Mucosa of rectum (tissue), 2 donors: ENCODE data around the gene IGDCC3.

Experiments used
- H3K27ac ChIP-seq, 2 donors: one replicate each; pipeline ENCODE4 v1.7.0; 2013; ENCODE audit warnings: inconsistent platforms in 2 of 2, low read depth in 2 of 2, low read length in 2 of 2
- H3K27me3 ChIP-seq, 2 donors: one replicate each; pipeline ENCODE4 v1.7.0; 2013; ENCODE audit warnings: low read length in 2 of 2; ENCODE audit not compliant: control insufficient read depth in 2 of 2, insufficient read depth in 2 of 2
- H3K36me3 ChIP-seq, 2 donors: one replicate each; pipeline ENCODE4 v1.7.0; 2013; ENCODE audit warnings: low read length in 2 of 2; ENCODE audit not compliant: control insufficient read depth in 2 of 2, insufficient read depth in 2 of 2
- H3K4me1 ChIP-seq, 2 donors: one replicate each; pipeline ENCODE4 v1.7.0; 2013; ENCODE audit warnings: low read length in 2 of 2, mild to moderate bottlenecking in 1 of 2; ENCODE audit not compliant: control insufficient read depth in 2 of 2, insufficient read depth in 2 of 2
- H3K4me3 ChIP-seq, 2 donors: one replicate each; pipeline ENCODE4 v1.7.0; 2013; ENCODE audit warnings: low read length in 2 of 2
- H3K9ac ChIP-seq, 2 donors: one replicate each; pipeline ENCODE4 v1.7.0; 2013; ENCODE audit warnings: low read length in 2 of 2, low read depth in 1 of 2, mild to moderate bottlenecking in 1 of 2
- H3K9me3 ChIP-seq, 2 donors: one replicate each; pipeline ENCODE4 v1.7.0; 2013; ENCODE audit warnings: low read length in 2 of 2; ENCODE audit not compliant: control insufficient read depth in 2 of 2
- donor health status: healthy.
- donor health status: Normal muscosa, but diverticular disease.

IGDCC3 gene

GRCh38 chr15:65311760-65312159 lies 66.0 kb downstream of the IGDCC3 start:
- Histone ChIP-seq H3K27me3 (peaks cover 0 to 3% of the 10 kb centered on the region in 2 donors), H3K9ac (no peak overlapping the region), H3K36me3 (no peaks in the 10 kb centered on the region), H3K9me3 (no peaks in the 10 kb centered on the region), H3K27ac (no peak overlapping the region), H3K4me3 (no peak overlapping the region), H3K4me1 (no peaks in the 10 kb centered on the region)

GRCh38 chr15:65310431-65311137 lies 67.2 kb downstream of the IGDCC3 start:
- Histone ChIP-seq H3K36me3 (no peaks in the 10 kb centered on the region), H3K27me3 (peaks cover 0 to 2% of the 10 kb centered on the region in 2 donors), H3K27ac (no peak overlapping the region)

GRCh38 chr15:65309882-65310418 lies 67.9 kb downstream of the IGDCC3 start:
- Histone ChIP-seq H3K4me3 (no peak overlapping the region), H3K27me3 (no peaks in the 10 kb centered on the region), H3K9me3 (no peaks in the 10 kb centered on the region), H3K9ac (no peak overlapping the region), H3K36me3 (no peaks in the 10 kb centered on the region), H3K27ac (no peak overlapping the region), H3K4me1 (peaks cover 4% of the 10 kb centered on the region in 2 donors)

More at GRCh38 chr15:65310431-65311137, 67.2 kb downstream of the IGDCC3 start:
- no peak overlapping the region for H3K9ac ChIP-seq
- H3K9me3 ChIP-seq = no peaks in the 10 kb centered on the region
- no peak overlapping the region for H3K4me3 ChIP-seq
- no peaks in the 10 kb centered on the region for H3K4me1 ChIP-seq

- peaks cover 9 to 10% of the 10 kb centered on the region in 2 donors for H3K4me1 ChIP-seq
- no peaks in the 10 kb centered on the region for H3K9me3 ChIP-seq
- no peaks in the 10 kb centered on the region for H3K27me3 ChIP-seq
- no peaks in the 10 kb centered on the region for H3K36me3 ChIP-seq
- H3K27ac ChIP-seq = no peak overlapping the region
- H3K4me3 ChIP-seq = no peak overlapping the region
- no peak overlapping the region for H3K9ac ChIP-seq
These were observed 69.8 kb downstream of the IGDCC3 start for GRCh38 chr15:65307978-65308377.

- H3K4me1 ChIP-seq = peaks cover 9 to 10% of the 10 kb centered on the region in 2 donors
- no peak overlapping the region for H3K27ac ChIP-seq
- no peaks in the 10 kb centered on the region for H3K36me3 ChIP-seq
- no peak overlapping the region for H3K4me3 ChIP-seq
- H3K9ac ChIP-seq = no peak overlapping the region
- H3K9me3 ChIP-seq = no peaks in the 10 kb centered on the region
- H3K27me3 ChIP-seq = no peaks in the 10 kb centered on the region
These were observed 71.3 kb downstream of the IGDCC3 start for GRCh38 chr15:65306551-65306950.

GRCh38 chr15:65305776-65306175 lies 72.0 kb downstream of the IGDCC3 start:
- no peak overlapping the region for H3K27ac ChIP-seq
- no peaks in the 10 kb centered on the region for H3K27me3 ChIP-seq
- peaks cover 9 to 10% of the 10 kb centered on the region in 2 donors for H3K4me1 ChIP-seq
- no peaks in the 10 kb centered on the region for H3K9me3 ChIP-seq
- no peak overlapping the region for H3K4me3 ChIP-seq
- no peaks in the 10 kb centered on the region for H3K36me3 ChIP-seq
- no peak overlapping the region for H3K9ac ChIP-seq

GRCh38 chr15:65305150-65305758 lies 72.5 kb downstream of the IGDCC3 start:
- peak overlapping the region; percentile 57 to 77 for H3K9ac ChIP-seq
- no peaks in the 10 kb centered on the region for H3K36me3 ChIP-seq
- H3K27me3 ChIP-seq = no peaks in the 10 kb centered on the region
- H3K4me3 ChIP-seq = peak overlapping the region; percentile 56 to 90
- H3K27ac ChIP-seq = peak overlapping the region; percentile 79 to 81
- H3K4me1 ChIP-seq = peaks cover 9 to 10% of the 10 kb centered on the region in 2 donors
- H3K9me3 ChIP-seq = no peaks in the 10 kb centered on the region

- peak within 1 kb of the TSS; percentile 57 to 77 for H3K9ac ChIP-seq
- H3K27me3 ChIP-seq = no peaks in the 10 kb centered on the region
- H3K27ac ChIP-seq = peak within 1 kb of the TSS; percentile 79 to 81
- H3K4me3 ChIP-seq = peak within 1 kb of the TSS; percentile 73 to 90
- no peaks in the 10 kb centered on the region for H3K9me3 ChIP-seq
- H3K4me1 ChIP-seq = peaks cover 9 to 10% of the 10 kb centered on the region in 2 donors
- no peaks in the 10 kb centered on the region for H3K36me3 ChIP-seq
These were observed 73.2 kb downstream of the IGDCC3 start, which contains the start of gene RNU5B-1 for GRCh38 chr15:65304381-65305149. RNU5B-1 (plus strand) TSS chr15:65304677.

- Histone ChIP-seq H3K36me3 (no peaks in the 10 kb centered on the region), H3K4me1 (peaks cover 9 to 10% of the 10 kb centered on the region in 2 donors), H3K27me3 (no peaks in the 10 kb centered on the region), H3K27ac (peak overlapping the region; percentile 79 to 81), H3K9ac (peak overlapping the region; percentile 57 to 77), H3K9me3 (no peaks in the 10 kb centered on the region), H3K4me3 (peak overlapping the region; percentile 73 to 90)
These were observed 74.0 kb downstream of the IGDCC3 start for GRCh38 chr15:65303687-65304380.
